ENCODE results near the gene ARMC2. TPM values are rescaled to one million over a fixed set of nuclear protein-coding genes. Genes with fewer than 3 reads are reported as not detected.

Gene ARMC2
- total and polyA plus RNA-seq, 4 donors = 11.8 to 18.5 (median 14.3) TPM

DNA sequence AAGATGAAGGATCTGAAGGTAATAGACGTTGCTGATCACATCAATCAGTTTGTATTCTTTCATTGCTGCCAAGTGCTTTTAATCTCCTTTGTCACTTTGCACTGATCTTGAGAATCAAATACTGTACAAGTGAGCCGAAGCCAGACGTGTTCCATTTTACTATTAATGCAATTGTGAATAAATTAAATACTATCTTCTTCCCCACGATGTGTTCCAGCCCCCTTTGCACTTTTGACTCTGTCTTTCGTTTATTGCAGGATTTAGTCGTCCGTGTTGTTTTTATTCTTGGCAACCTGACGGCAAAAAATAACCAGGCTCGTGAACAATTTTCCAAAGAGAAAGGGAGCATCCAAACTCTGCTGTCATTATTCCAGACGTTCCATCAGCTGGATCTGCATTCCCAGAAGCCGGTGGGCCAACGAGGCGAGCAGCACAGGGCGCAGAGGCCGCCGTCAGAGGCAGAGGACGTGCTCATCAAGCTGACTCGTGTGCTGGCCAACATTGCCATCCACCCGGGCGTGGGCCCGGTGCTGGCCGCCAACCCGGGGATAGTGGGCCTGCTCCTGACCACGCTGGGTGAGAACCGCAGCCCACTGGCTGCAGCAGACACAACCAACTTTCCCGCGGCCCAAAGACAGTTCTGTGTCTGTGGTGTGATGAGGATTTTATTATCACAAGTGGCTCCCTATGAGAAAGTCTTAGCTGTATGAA is 104.7 kb downstream of the ARMC2 start:
- no peak overlapping the region for H3K27ac ChIP-seq (ENCODE audit: low read depth, low read length)
- no peaks in the 10 kb centered on the region for H3K9me3 ChIP-seq (ENCODE audit: control insufficient read depth, insufficient read depth, low read length)
- H3K4me1 ChIP-seq (ENCODE audit: control insufficient read depth, insufficient read depth, low read length) = peaks cover 3% of the 10 kb centered on the region
- H3K36me3 ChIP-seq (ENCODE audit: control insufficient read depth, insufficient read depth, low read length) = peaks cover 10% of the 10 kb centered on the region
- WGBS (ENCODE audit: insufficient coverage) = 78% methylated on average over 21 of the region's 27 CpGs
- no peak for DNase-seq (ENCODE audit: low read depth in 4 of 6, low spot score in 6 of 6)
- no peak overlapping the region for H3K4me3 ChIP-seq (ENCODE audit: low read depth, low read length)
- no peaks in the 10 kb centered on the region for H3K27me3 ChIP-seq (ENCODE audit: control insufficient read depth, insufficient read depth, low read length)

GRCh38 chr6:108953681-108954080 is 105.5 kb downstream of the ARMC2 start:
- no peak for DNase-seq (ENCODE audit: low read depth in 4 of 6, low spot score in 6 of 6)
- Histone ChIP-seq H3K4me3 (ENCODE audit: low read depth, low read length) (no peak overlapping the region), H3K36me3 (ENCODE audit: control insufficient read depth, insufficient read depth, low read length) (peaks cover 10% of the 10 kb centered on the region), H3K27ac (ENCODE audit: low read depth, low read length) (no peak overlapping the region), H3K27me3 (ENCODE audit: control insufficient read depth, insufficient read depth, low read length) (no peaks in the 10 kb centered on the region), H3K4me1 (ENCODE audit: control insufficient read depth, insufficient read depth, low read length) (no peaks in the 10 kb centered on the region), H3K9me3 (ENCODE audit: control insufficient read depth, insufficient read depth, low read length) (no peaks in the 10 kb centered on the region)

DNA sequence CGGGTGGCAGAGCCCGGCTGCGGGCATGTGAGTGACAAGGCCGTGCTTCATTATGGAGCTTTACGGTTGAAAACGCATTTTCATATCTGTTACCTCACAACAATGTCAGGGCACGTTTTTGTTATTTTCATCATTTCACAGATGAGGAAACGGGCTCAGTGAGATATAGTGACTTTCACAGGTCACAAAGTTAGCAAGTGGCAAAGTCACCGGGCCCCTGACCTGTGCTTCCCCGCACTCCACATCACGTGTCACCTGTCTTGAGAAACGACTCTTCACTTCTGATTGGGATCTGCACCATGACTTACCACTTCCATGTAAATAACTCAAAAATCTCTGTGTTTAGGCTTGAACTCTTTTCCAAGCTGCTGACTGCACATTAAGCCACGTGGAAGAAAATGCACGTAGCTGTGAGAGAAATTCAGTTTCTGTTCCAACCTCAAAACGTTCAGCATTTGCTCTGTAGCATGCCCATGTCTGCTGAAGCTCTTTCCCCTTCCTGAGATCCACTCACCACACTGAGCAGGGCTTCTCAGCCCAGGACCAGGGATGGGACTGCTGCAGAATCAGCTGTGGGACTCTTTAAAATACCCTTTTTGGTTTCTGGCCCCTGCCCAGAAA is 107.2 kb downstream of the ARMC2 start:
- Histone ChIP-seq H3K4me1 (ENCODE audit: control insufficient read depth, insufficient read depth, low read length) (no peaks in the 10 kb centered on the region), H3K27me3 (ENCODE audit: control insufficient read depth, insufficient read depth, low read length) (no peaks in the 10 kb centered on the region), H3K4me3 (ENCODE audit: low read depth, low read length) (no peak overlapping the region), H3K36me3 (ENCODE audit: control insufficient read depth, insufficient read depth, low read length) (peaks cover 10% of the 10 kb centered on the region), H3K27ac (ENCODE audit: low read depth, low read length) (no peak overlapping the region), H3K9me3 (ENCODE audit: control insufficient read depth, insufficient read depth, low read length) (no peaks in the 10 kb centered on the region)
- no peak for DNase-seq (ENCODE audit: low read depth in 4 of 6, low spot score in 6 of 6)
- 92% methylated on average over 15 of the region's 15 CpGs for WGBS (ENCODE audit: insufficient coverage)

GRCh38 chr6:108957221-108957620 is 109.0 kb downstream of the ARMC2 start:
- H3K9me3 ChIP-seq (ENCODE audit: control insufficient read depth, insufficient read depth, low read length) = no peaks in the 10 kb centered on the region
- 76% methylated on average over 4 of the region's 4 CpGs for WGBS (ENCODE audit: insufficient coverage)
- DNase-seq (ENCODE audit: low read depth in 4 of 6, low spot score in 6 of 6) = no peak
- no peak overlapping the region for H3K4me3 ChIP-seq (ENCODE audit: low read depth, low read length)
- no peaks in the 10 kb centered on the region for H3K4me1 ChIP-seq (ENCODE audit: control insufficient read depth, insufficient read depth, low read length)
- peaks cover 7% of the 10 kb centered on the region for H3K36me3 ChIP-seq (ENCODE audit: control insufficient read depth, insufficient read depth, low read length)
- H3K27me3 ChIP-seq (ENCODE audit: control insufficient read depth, insufficient read depth, low read length) = no peaks in the 10 kb centered on the region
- H3K27ac ChIP-seq (ENCODE audit: low read depth, low read length) = no peak overlapping the region

DNA sequence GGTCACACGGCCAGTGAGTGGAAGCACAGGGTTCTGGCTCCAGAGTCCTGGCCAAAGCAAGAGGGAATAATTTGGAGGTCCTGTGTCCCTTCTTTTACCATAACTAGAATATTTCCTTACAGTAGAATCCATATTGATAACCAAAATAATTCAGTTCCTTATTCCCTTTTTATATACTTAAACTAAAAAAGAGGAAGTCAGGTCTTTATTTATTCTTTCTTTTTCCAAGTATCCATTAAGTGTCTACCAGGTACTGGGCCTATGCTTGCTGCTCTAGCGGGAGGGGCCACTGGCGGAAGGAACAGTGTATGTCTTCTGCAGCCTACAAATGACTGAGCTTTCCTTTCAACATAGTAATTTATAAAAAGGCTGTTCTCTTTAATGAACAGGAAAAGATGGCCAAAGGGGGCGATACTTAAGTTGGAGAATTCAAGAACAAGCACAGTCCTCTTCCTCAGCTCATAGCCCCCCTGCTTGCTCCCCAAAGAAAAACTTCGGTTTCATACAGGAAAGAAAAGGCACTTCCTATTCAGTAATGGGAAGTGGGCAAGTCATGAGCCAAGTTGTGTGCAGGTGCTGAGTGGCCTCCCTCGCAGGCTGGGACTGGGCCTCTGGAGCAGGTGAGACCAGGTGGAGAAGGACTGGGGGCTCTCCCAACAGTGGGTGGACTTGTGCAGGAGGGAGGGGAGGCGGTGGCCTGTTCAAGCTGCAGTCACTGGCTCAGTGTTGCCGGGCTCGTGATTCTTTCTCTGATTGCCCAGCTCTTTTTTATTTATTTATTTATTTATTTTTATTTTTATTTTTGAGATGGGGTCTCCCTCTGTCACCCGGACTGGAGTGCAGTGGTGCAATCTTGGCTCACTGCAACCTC is 110.9 kb downstream of the ARMC2 start:
- no peak for DNase-seq (ENCODE audit: low read depth in 4 of 6, low spot score in 6 of 6)
- H3K4me1 ChIP-seq (ENCODE audit: control insufficient read depth, insufficient read depth, low read length) = no peaks in the 10 kb centered on the region
- no peak overlapping the region for H3K27ac ChIP-seq (ENCODE audit: low read depth, low read length)
- 88% methylated on average over 3 of the region's 10 CpGs for WGBS (ENCODE audit: insufficient coverage)
- no peaks in the 10 kb centered on the region for H3K27me3 ChIP-seq (ENCODE audit: control insufficient read depth, insufficient read depth, low read length)
- H3K4me3 ChIP-seq (ENCODE audit: low read depth, low read length) = no peak overlapping the region
- H3K36me3 ChIP-seq (ENCODE audit: control insufficient read depth, insufficient read depth, low read length) = peaks cover 3% of the 10 kb centered on the region
- H3K9me3 ChIP-seq (ENCODE audit: control insufficient read depth, insufficient read depth, low read length) = no peaks in the 10 kb centered on the region

DNA sequence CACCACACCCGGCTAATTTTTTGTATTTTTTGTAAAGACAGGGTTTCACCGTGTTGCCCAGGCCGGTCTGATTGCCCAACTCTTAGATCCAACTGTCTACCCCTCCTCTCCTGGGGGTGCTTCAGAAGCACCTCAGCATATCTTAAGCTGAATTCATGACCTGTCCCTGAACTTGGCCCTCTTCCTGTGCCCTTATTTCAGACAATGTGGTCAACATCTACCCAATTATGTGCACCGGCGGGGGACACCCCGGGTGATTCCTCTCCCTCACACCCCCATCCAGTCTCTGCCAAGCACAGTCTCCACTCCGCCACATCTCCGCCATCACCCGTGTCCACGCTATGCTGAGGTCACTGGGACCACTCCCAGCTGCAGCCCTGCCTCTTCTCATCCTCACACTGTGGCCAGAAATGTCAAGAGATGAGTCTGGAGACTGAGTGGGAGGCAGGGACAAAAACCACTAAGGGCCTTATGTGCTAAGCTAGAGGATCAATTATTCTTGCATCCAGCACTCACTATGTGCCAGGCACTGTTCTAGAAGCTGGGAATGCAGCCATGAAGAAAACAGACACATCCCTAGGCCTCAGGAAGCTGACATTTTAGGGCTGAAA is 111.9 kb downstream of the ARMC2 start:
- H3K4me1 ChIP-seq (ENCODE audit: control insufficient read depth, insufficient read depth, low read length) = no peaks in the 10 kb centered on the region
- DNase-seq (ENCODE audit: low read depth in 4 of 6, low spot score in 6 of 6) = no peak
- no peak overlapping the region for H3K4me3 ChIP-seq (ENCODE audit: low read depth, low read length)
- H3K27ac ChIP-seq (ENCODE audit: low read depth, low read length) = no peak overlapping the region
- H3K36me3 ChIP-seq (ENCODE audit: control insufficient read depth, insufficient read depth, low read length) = peaks cover 5% of the 10 kb centered on the region
- 84% methylated on average over 8 of the region's 10 CpGs for WGBS (ENCODE audit: insufficient coverage)
- no peaks in the 10 kb centered on the region for H3K9me3 ChIP-seq (ENCODE audit: control insufficient read depth, insufficient read depth, low read length)
- no peaks in the 10 kb centered on the region for H3K27me3 ChIP-seq (ENCODE audit: control insufficient read depth, insufficient read depth, low read length)

DNA sequence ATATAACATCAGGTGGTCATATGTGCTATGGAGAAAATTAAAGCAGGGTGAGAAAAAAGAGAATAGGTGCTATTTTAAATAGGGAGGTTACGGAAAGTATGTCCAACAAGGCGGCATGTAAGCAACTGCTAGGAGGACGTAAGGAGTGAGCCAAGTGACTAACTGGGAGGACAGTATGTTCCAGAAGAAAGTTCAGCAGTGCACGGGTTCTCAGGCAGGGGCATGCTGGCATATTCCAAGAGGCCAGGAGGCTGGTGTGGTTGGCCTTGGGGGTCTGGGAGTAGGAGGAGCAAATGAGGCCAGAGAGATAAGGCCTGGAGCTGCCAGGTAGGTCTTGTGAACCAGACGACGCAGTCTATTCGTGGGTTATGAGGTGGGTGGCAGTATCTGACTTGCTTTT is 112.4 kb downstream of the ARMC2 start:
- no peak overlapping the region for H3K4me3 ChIP-seq (ENCODE audit: low read depth, low read length)
- no peaks in the 10 kb centered on the region for H3K27me3 ChIP-seq (ENCODE audit: control insufficient read depth, insufficient read depth, low read length)
- no peaks in the 10 kb centered on the region for H3K4me1 ChIP-seq (ENCODE audit: control insufficient read depth, insufficient read depth, low read length)
- no peak for DNase-seq (ENCODE audit: low read depth in 4 of 6, low spot score in 6 of 6)
- H3K36me3 ChIP-seq (ENCODE audit: control insufficient read depth, insufficient read depth, low read length) = peaks cover 3% of the 10 kb centered on the region
- no peak overlapping the region for H3K27ac ChIP-seq (ENCODE audit: low read depth, low read length)
- H3K9me3 ChIP-seq (ENCODE audit: control insufficient read depth, insufficient read depth, low read length) = no peaks in the 10 kb centered on the region
- WGBS (ENCODE audit: insufficient coverage) = 96% methylated on average over 7 of the region's 7 CpGs

- no peak for DNase-seq (ENCODE audit: low read depth in 4 of 6, low spot score in 6 of 6)
- H3K36me3 ChIP-seq (ENCODE audit: control insufficient read depth, insufficient read depth, low read length) = peaks cover 3% of the 10 kb centered on the region
- H3K4me3 ChIP-seq (ENCODE audit: low read depth, low read length) = no peak overlapping the region
- H3K27ac ChIP-seq (ENCODE audit: low read depth, low read length) = no peak overlapping the region
- H3K4me1 ChIP-seq (ENCODE audit: control insufficient read depth, insufficient read depth, low read length) = no peaks in the 10 kb centered on the region
- no peaks in the 10 kb centered on the region for H3K9me3 ChIP-seq (ENCODE audit: control insufficient read depth, insufficient read depth, low read length)
- no peaks in the 10 kb centered on the region for H3K27me3 ChIP-seq (ENCODE audit: control insufficient read depth, insufficient read depth, low read length)
- WGBS (ENCODE audit: insufficient coverage) = 92% methylated on average over 13 of the region's 14 CpGs
Measured at GRCh38 chr6:108961077-108961476, 112.9 kb downstream of the ARMC2 start.

- no peak for DNase-seq (ENCODE audit: low read depth in 4 of 6, low spot score in 6 of 6)
- Histone ChIP-seq H3K4me3 (ENCODE audit: low read depth, low read length) (no peak overlapping the region), H3K4me1 (ENCODE audit: control insufficient read depth, insufficient read depth, low read length) (peaks cover 1% of the 10 kb centered on the region), H3K27me3 (ENCODE audit: control insufficient read depth, insufficient read depth, low read length) (no peaks in the 10 kb centered on the region), H3K9me3 (ENCODE audit: control insufficient read depth, insufficient read depth, low read length) (no peaks in the 10 kb centered on the region), H3K36me3 (ENCODE audit: control insufficient read depth, insufficient read depth, low read length) (peaks cover 6% of the 10 kb centered on the region), H3K27ac (ENCODE audit: low read depth, low read length) (no peak overlapping the region)
- 80% methylated on average over 1 of the region's 6 CpGs for WGBS (ENCODE audit: insufficient coverage)
Measured at GRCh38 chr6:108961985-108962384, 113.8 kb downstream of the ARMC2 start.

Data from spinal cord (tissue), 10 donors.